ENCODE data around the gene EN2.

Gene EN2

GRCh38 chr7:155451840-155452239 lies 6.1 kb upstream of the EN2 start:
- no peak for DNase-seq

- DNase-seq, result no peak
Measured at GRCh38 chr7:155452505-155453295, 5.2 kb upstream of the EN2 start.

GRCh38 chr7:155453296-155454182 lies 4.4 kb upstream of the EN2 start:
- no peak for DNase-seq

GRCh38 chr7:155454183-155455112 lies 3.5 kb upstream of the EN2 start:
- DNase-seq, result no peak

GRCh38 chr7:155455132-155455693 lies 2.7 kb upstream of the EN2 start:
- DNase-seq, result no peak

- no peak for DNase-seq
Measured at GRCh38 chr7:155455776-155456737, 1.9 kb upstream of the EN2 start.

GRCh38 chr7:155456738-155457543 lies 988 bp upstream of the EN2 start:
- peak; percentile 53 for DNase-seq

GRCh38 chr7:155457544-155458110 lies 302 bp upstream of the EN2 start:
- DNase-seq, result no peak

GRCh38 chr7:155458878-155459699 lies 1.2 kb downstream of the EN2 start:
- no peak for DNase-seq

GRCh38 chr7:155459700-155460461 lies 2.0 kb downstream of the EN2 start:
- DNase-seq, result no peak

- DNase-seq, result no peak
Measured at GRCh38 chr7:155460926-155461613, 3.1 kb downstream of the EN2 start.

GRCh38 chr7:155461631-155462030 lies 3.7 kb downstream of the EN2 start:
- DNase-seq, result no peak

- no peak for DNase-seq
Measured at GRCh38 chr7:155462163-155462735, 4.3 kb downstream of the EN2 start.

- DNase-seq, result no peak
Measured at GRCh38 chr7:155463114-155463811, 5.3 kb downstream of the EN2 start.

GRCh38 chr7:155464183-155464582 lies 6.3 kb downstream of the EN2 start:
- no peak for DNase-seq

- no peak for DNase-seq
Measured at GRCh38 chr7:155464948-155465739, 7.2 kb downstream of the EN2 start.
